ENCODE data around the gene ALDH7A1.
"Not testable (repeated sequence)": the region's sequence is repeated elsewhere in the genome, so short reads cannot be mapped to it uniquely, and the experiment has no call there.

Gene ALDH7A1

GRCh38 chr5:126595486-126596083 lies 566 bp upstream of the ALDH7A1 start:
- DNase-seq (ENCODE audit: low read depth in 1 of 2, low spot score in 1 of 2) = no peak

- no peak for DNase-seq (ENCODE audit: low read depth in 1 of 2, low spot score in 1 of 2)
These were observed 3.5 kb downstream of the ALDH7A1 start for GRCh38 chr5:126591549-126591948.

- no peak for DNase-seq (ENCODE audit: low read depth in 1 of 2, low spot score in 1 of 2)
These were observed 5.3 kb downstream of the ALDH7A1 start for GRCh38 chr5:126589536-126590297.

GRCh38 chr5:126587551-126588390 lies 7.2 kb downstream of the ALDH7A1 start:
- DNase-seq (ENCODE audit: low read depth in 1 of 2, low spot score in 1 of 2) = no peak

- no peak for DNase-seq (ENCODE audit: low read depth in 1 of 2, low spot score in 1 of 2)
These were observed 11.3 kb downstream of the ALDH7A1 start for GRCh38 chr5:126583761-126584160.

GRCh38 chr5:126579716-126580115 lies 15.3 kb downstream of the ALDH7A1 start:
- no peak for DNase-seq (ENCODE audit: low read depth in 1 of 2, low spot score in 1 of 2)

- DNase-seq (ENCODE audit: low read depth in 1 of 2, low spot score in 1 of 2) = no peak
These were observed 17.6 kb downstream of the ALDH7A1 start for GRCh38 chr5:126577415-126577814.

- no peak for DNase-seq (ENCODE audit: low read depth in 1 of 2, low spot score in 1 of 2)
These were observed 18.0 kb downstream of the ALDH7A1 start for GRCh38 chr5:126576974-126577373.

GRCh38 chr5:126575644-126576043 lies 19.4 kb downstream of the ALDH7A1 start:
- no peak for DNase-seq (ENCODE audit: low read depth in 1 of 2, low spot score in 1 of 2)

- no peak for DNase-seq (ENCODE audit: low read depth in 1 of 2, low spot score in 1 of 2)
These were observed 26.7 kb downstream of the ALDH7A1 start for GRCh38 chr5:126568206-126568755.

GRCh38 chr5:126562823-126563222 lies 32.2 kb downstream of the ALDH7A1 start:
- no peak for DNase-seq (ENCODE audit: low read depth in 1 of 2, low spot score in 1 of 2)

- no peak for DNase-seq (ENCODE audit: low read depth in 1 of 2, low spot score in 1 of 2)
These were observed 33.1 kb downstream of the ALDH7A1 start for GRCh38 chr5:126561908-126562307.

- not testable (repeated sequence) for DNase-seq (ENCODE audit: low read depth in 1 of 2, low spot score in 1 of 2)
These were observed 39.9 kb downstream of the ALDH7A1 start for GRCh38 chr5:126555101-126555500.

GRCh38 chr5:126552614-126553013 lies 42.4 kb downstream of the ALDH7A1 start:
- DNase-seq (ENCODE audit: low read depth in 1 of 2, low spot score in 1 of 2) = no peak

- DNase-seq (ENCODE audit: low read depth in 1 of 2, low spot score in 1 of 2) = no peak
These were observed 50.8 kb downstream of the ALDH7A1 start for GRCh38 chr5:126544087-126544740.

GRCh38 chr5:126543660-126544059 lies 51.4 kb downstream of the ALDH7A1 start:
- DNase-seq (ENCODE audit: low read depth in 1 of 2, low spot score in 1 of 2) = no peak

- DNase-seq (ENCODE audit: low read depth in 1 of 2, low spot score in 1 of 2) = no peak
These were observed 52.0 kb downstream of the ALDH7A1 start for GRCh38 chr5:126543009-126543408.

- no peak for DNase-seq (ENCODE audit: low read depth in 1 of 2, low spot score in 1 of 2)
These were observed 52.6 kb downstream of the ALDH7A1 start for GRCh38 chr5:126542441-126542840.

- no peak for DNase-seq (ENCODE audit: low read depth in 1 of 2, low spot score in 1 of 2)
These were observed 54.4 kb downstream of the ALDH7A1 start for GRCh38 chr5:126540631-126541030.

GRCh38 chr5:126538579-126538978 lies 56.4 kb downstream of the ALDH7A1 start:
- DNase-seq (ENCODE audit: low read depth in 1 of 2, low spot score in 1 of 2) = no peak

GRCh38 chr5:126536874-126537273 lies 58.1 kb downstream of the ALDH7A1 start:
- DNase-seq (ENCODE audit: low read depth in 1 of 2, low spot score in 1 of 2) = no peak

All from activated CD4-positive, alpha-beta T cell treated with anti-CD3 and anti-CD28 coated beads, Interleukin-2, amount 50 U/mL, for 24 hours (primary cell).